ENCODE results near the gene JPH3.
"Not testable (repeated sequence)": the region's sequence is repeated elsewhere in the genome, so short reads cannot be mapped to it uniquely, and the experiment has no call there.

JPH3 gene

GRCh38 chr16:87658564-87659225, 56.4 kb downstream of the JPH3 start:
- DNase-seq: no peak

GRCh38 chr16:87661561-87661960, 59.3 kb downstream of the JPH3 start:
- no peak for DNase-seq

GRCh38 chr16:87662254-87663204, 60.2 kb downstream of the JPH3 start:
- no peak for DNase-seq

- DNase-seq: no peak
These were observed 62.5 kb downstream of the JPH3 start for GRCh38 chr16:87664792-87665191.

- no peak for DNase-seq
These were observed 62.9 kb downstream of the JPH3 start for GRCh38 chr16:87665193-87665592.

GRCh38 chr16:87666919-87667318, 64.6 kb downstream of the JPH3 start:
- DNase-seq: no peak

GRCh38 chr16:87667443-87667842, 65.1 kb downstream of the JPH3 start:
- DNase-seq: no peak

GRCh38 chr16:87667946-87668345, 65.6 kb downstream of the JPH3 start:
- no peak for DNase-seq

- no peak for DNase-seq
These were observed 67.4 kb downstream of the JPH3 start for GRCh38 chr16:87669672-87670071.

- no peak for DNase-seq
These were observed 68.9 kb downstream of the JPH3 start for GRCh38 chr16:87671221-87671620.

GRCh38 chr16:87671715-87672270, 69.5 kb downstream of the JPH3 start:
- no peak for DNase-seq

GRCh38 chr16:87674419-87674818, 72.1 kb downstream of the JPH3 start:
- no peak for DNase-seq

- DNase-seq: no peak
These were observed 72.9 kb downstream of the JPH3 start for GRCh38 chr16:87675111-87675719.

GRCh38 chr16:87677830-87678229, 75.5 kb downstream of the JPH3 start:
- no peak for DNase-seq

- no peak for DNase-seq
These were observed 76.3 kb downstream of the JPH3 start for GRCh38 chr16:87678618-87679017.

- no peak for DNase-seq
These were observed 77.4 kb downstream of the JPH3 start for GRCh38 chr16:87679593-87680271.

GRCh38 chr16:87680272-87680644, 78.0 kb downstream of the JPH3 start:
- no peak for DNase-seq

- not testable (repeated sequence) for DNase-seq
These were observed 78.8 kb downstream of the JPH3 start for GRCh38 chr16:87681051-87681602.

GRCh38 chr16:87681981-87682570, 79.8 kb downstream of the JPH3 start:
- DNase-seq: no peak

GRCh38 chr16:87682852-87683399, 80.6 kb downstream of the JPH3 start:
- no peak for DNase-seq

GRCh38 chr16:87684106-87684677, 81.9 kb downstream of the JPH3 start:
- no peak for DNase-seq
